HG02981 (cell line): ENCODE measurements around the gene CHST8.

Experiments
- ATAC-seq: cut with Tn5 transposase; IDR thresholded peaks from one replicate; pipeline ENCODE4 v1.9.1; 2021; ENCODE audit warnings: mild to moderate bottlenecking, moderate library complexity; ENCODE audit not compliant: unreplicated experiment

CHST8 gene

GRCh38 chr19:33781415-33781935, 159.7 kb downstream of the CHST8 start:
- ATAC-seq, result no peak

DNA sequence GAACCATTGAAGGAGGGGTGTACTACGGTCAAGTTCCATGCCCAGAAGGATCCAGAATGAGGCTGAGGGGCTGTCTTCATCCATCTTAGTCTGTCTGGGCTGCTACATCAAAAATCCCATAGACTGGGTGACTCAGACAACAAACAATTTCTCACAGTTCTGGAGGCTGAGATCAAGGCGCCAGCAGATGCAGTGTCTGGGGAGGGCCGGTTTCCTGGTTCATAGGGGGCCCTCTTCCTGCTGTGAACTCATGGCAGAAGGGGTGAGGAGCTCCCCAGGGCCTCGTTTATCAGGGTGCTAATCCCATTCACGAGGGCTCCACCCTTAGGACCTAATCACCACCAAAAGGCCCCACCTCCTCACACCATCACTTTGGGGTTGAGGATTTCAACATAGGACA, 160.2 kb downstream of the CHST8 start:
- no peak for ATAC-seq

GRCh38 chr19:33784432-33784831, 162.7 kb downstream of the CHST8 start:
- ATAC-seq, result no peak

DNA sequence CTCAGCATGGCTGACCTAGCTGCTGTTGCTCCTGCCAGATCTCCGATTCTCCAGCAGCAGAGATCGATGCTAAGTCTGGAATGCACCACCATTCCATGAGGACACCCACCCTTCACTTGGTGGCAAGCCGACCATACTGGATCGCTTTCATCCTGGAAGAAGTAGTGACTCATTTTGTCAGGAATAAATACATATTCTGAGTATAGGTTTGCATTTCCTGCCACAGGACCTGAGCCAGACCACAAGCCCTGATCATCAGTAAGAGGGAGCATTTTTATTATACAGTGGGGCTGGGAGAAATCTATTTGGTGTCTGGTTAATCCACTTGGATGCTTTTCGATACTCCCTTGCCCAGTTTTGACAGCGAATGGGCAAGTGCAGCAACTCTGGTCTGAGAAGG, 164.0 kb downstream of the CHST8 start:
- no peak for ATAC-seq

DNA sequence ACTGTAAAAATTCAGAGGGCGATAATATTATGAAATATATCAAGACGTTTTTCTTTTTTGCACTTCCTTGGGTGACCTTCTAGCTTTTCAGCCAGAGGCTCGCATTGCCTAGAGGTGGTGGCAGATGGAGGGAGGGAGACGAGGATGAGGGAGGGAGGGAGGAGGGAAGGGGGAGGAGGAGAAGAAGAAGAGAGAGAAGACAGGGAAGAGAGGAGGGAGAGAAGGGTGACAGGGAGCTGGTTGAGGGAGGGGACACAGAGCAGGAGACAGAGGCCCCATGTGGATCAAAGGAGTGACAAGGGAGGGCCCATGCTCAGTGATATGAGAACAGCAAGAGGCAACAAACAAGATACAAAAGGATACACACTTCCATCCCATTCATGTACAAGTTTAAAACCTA, 166.9 kb downstream of the CHST8 start:
- ATAC-seq, result no peak

GRCh38 chr19:33789344-33789743, 167.6 kb downstream of the CHST8 start:
- no peak for ATAC-seq

- ATAC-seq, result no peak
Measured at GRCh38 chr19:33794683-33795369, 173.1 kb downstream of the CHST8 start.

DNA sequence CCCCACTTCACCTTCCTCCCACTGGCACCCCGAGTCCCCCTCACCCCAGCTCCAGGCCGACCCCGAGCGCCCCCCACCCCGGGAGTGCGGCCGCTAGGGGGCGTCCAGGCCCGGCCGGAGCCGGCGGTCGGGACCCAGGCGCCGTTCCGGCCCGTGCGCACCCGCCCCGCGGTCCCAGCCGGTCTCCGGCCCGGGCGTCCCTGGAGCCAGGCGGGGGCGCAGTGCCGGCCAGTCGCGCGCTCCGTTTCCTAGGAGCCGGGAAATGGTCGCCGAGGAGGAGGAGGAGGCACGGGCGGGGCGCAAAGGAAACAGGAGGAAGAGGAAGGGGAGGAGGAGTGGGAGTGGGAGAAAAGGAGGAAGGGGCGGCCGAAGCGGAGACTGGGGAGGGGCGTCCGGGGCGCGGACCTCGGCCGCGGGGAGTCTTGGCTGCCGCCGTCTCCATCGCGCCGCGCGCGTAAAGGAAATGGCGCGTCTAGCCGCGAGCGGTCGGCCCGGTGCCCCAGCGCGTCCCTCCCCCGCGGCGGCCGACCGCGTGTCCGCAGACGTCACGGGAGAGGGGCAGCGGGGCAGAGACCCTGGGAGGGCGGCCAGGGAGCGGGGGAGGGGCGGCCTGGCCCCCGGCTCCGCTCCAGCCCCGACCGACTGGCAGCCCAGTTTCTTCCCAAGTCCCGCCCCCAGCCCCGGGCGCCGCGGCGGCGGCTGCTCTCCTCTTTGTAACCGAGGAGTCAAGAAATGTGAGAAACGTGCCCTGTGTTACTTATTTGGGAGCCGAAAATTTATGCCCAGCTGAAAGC, 173.8 kb downstream of the CHST8 start:
- no peak for ATAC-seq

- ATAC-seq, result no peak
Measured at GRCh38 chr19:33796164-33796875, 174.6 kb downstream of the CHST8 start, which contains the start of gene KCTD15. Gene KCTD15 (plus strand): TSS chr19:33796870. CDS start chr19:33800455, 3,585 bp downstream.

- ATAC-seq, result no peak
Measured at GRCh38 chr19:33797802-33798671, 176.3 kb downstream of the CHST8 start.

DNA sequence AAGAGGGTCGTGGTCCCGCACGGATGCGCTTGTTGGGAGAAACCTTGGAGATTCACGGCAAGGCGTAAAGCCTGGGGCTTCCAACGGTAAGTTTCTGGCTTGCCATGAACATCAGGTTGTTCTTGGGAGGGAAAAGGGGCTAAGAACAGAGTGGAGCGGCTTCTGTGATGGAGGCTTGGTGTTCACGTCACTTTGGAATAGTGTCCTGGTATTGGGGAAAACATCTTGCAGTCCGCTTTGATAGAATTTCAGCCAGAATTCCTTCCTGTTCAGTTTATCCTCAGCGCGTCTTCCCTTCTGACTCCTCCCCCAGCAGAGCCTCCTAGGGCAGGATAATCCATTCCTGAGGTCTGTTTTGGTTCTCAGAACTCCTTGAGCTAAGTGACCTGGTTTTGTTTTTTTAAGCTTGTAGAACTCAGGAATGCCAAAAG, 176.9 kb downstream of the CHST8 start:
- no peak for ATAC-seq

- ATAC-seq, result no peak
Measured at GRCh38 chr19:33799476-33799875, 177.7 kb downstream of the CHST8 start.

DNA sequence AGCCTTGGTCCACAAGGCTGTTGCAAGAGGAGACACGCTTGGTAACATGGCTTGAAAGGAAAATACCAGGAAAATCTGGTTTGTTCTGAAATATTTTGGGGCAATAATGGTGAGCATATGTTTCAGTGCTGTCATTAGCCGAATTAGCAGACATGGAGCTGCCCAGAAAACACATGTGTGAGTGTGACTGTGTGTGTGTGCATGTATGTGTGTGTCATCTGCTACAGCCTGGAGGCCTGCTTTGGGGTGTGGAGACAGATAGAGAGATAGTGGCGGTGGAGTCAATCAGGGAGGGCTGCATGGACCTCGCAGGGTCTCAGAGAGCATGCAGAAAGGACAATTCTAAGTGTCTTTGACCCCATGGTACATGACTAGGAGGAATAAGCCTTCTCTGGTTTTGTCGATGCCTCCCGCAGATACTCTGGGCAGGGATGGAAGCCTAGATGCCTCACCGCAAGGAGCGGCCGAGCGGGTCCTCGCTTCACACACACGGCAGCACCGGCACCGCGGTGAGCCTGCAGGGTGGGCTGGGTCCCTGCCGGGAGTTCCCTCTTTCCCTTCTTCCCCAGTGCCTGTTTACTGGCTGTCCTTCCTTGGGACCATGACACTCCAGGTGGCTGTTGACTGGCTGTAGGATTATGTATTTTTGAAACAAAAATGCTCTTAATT, 178.4 kb downstream of the CHST8 start:
- no peak for ATAC-seq

DNA sequence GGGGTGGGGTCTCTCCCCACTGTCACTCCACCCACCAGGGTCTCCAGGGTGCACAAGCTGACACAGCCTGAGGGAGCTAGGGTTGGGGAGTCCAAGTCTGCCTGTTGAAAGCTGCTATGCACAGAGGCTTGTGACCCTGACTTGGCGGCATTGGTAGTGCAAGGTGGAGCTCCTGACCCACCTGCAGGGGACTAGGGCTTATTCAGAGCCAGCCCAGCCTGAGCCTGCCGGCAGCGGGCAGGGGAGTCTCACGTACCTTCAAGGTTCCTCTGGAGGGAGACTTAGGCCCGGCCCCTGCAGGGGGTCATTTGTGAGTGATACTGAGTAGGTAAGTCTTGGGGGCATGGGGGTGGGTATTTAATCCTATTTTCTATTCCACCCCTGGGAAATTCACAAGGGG, 179.7 kb downstream of the CHST8 start:
- no peak for ATAC-seq

DNA sequence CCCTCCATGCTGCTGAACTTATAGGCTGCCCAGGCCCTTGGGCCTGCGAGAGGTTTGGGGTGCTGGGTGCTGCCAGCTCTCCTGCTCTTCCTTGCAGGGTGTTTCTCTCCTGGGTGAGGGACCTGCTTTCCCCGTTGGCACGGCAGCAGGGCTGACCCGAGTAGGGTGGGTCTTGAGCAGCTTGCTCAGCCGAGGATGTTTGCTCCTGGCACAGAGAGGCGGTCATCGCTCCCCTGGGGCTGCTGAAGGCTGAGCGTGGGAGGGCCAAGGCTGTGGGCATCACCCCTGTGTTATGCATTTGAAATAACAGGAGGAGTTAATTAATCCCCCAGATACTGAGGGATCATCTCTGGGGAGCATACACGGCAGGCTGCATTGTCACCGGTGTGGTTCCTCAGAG, 180.2 kb downstream of the CHST8 start:
- no peak for ATAC-seq

DNA sequence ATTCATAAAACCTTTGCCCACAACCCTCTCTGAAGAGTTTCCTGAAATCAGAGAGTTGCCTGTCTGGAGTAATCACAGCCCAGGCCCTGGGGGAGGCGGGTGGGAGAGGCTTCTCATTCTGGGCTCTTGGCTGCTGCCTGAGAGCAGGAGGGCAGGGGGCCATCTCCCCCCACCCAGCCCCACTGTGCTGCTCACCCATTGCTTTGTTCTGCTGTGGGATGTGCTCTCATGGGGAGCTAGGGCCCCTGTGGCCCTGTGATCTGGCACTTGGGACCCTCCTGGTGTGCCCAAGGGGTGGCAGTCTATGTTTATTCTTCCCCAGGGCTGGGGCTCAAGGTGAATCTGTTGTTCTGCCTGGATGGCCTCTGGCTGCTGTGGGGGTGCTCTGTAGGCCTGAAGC, 181.0 kb downstream of the CHST8 start:
- ATAC-seq, result no peak

DNA sequence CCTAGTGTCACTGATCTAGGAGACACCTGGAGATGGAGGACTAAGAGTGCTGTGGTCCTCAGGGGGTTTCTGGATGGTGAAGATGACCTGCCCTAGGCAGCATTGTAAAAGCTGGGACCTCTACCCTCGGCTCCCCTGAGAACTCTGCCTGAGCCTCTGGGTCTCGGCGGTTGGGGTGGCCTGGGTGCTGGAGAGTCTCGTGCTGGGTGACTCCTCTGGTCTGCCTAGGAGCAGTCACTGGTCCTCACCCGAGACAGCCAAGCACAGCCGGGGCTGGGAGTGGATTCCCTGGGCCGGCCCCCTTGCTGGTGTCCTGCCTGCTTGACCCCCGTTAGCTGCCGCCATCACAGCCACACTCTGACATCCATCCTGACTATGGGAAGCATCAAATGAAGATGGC, 181.6 kb downstream of the CHST8 start:
- no peak for ATAC-seq

DNA sequence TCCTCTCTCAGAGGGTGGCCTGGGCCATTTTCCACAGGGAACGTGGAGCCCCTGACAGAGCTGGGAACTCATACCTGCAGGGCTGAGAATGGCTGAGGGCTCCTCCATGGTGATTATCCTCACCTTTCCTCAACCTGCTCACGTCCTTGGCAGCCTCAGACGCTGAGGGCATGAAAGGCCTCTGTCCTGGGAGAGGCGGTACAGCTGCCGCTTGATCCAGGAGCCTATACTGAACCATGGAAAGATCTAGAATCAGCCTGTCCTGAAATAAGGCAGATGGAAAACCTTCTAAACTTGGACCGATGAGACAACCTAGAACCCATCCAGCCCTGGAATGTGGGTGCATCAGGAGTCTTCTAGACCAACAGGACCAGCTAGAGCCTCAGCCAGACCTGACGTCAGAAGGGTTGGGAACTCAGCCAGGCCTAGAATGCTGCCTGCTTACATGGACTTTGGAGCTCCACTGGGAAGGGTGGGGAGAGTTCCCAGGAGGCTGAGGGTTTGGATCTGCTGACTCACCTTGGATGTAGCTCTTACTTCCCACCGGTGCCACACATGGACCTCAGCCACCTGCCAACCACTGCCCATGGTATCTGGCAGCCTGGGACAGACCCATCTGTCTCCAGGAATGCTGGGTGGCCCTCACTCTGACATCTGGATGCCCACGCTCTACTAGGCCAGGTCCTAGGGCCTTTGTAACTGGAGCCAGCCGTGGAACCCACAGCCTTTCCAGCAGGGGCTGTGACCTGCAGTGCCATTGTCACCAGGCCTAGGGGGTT, 182.5 kb downstream of the CHST8 start:
- no peak for ATAC-seq

- no peak for ATAC-seq
Measured at GRCh38 chr19:33805313-33805712, 183.6 kb downstream of the CHST8 start.
